ENCODE results near the gene CEMIP2.

GRCh38 chr9:71755230-71755629 lies 13.1 kb downstream of the CEMIP2 start:
- TF ChIP-seq CTCF (IDR thresholded peaks at IDR 0.05; ENCODE audit: low read depth, low read length, missing input control) (no peak), ZBTB33 (IDR thresholded peaks at IDR 0.05) (no peak), REST (IDR thresholded peaks at IDR 0.05) (no peak), SP1 (IDR thresholded peaks at IDR 0.05) (no peak), YY1 (IDR thresholded peaks at IDR 0.05) (no peak), TAF1 (conservative IDR thresholded peaks at IDR 0.05) (no peak), HNF4A (conservative IDR thresholded peaks at IDR 0.05) (no peak), MAX (IDR thresholded peaks at IDR 0.05) (no peak), EGR1 (IDR thresholded peaks at IDR 0.05; ENCODE audit: low read depth in 2 of 2) (no peak), GABPA (IDR thresholded peaks at IDR 0.05 in 1 of 2, conservative IDR thresholded peaks at IDR 0.05 in 1 of 2) (no peak), JUND (IDR thresholded peaks at IDR 0.05) (no peak), ATF3 (IDR thresholded peaks at IDR 0.05) (no peak), RAD21 (IDR thresholded peaks at IDR 0.05) (no peak)

Data from liver (tissue), 3 donors.